ENCODE measurements around the gene KIAA1549. TPM values are rescaled to one million over a fixed set of nuclear protein-coding genes. Genes with fewer than 3 reads are reported as not detected.

Gene KIAA1549
- total and polyA plus RNA-seq, 2 of the 8 experiments (the other 6 are each of a cell fraction or from before 2014, with no cell fraction given), result 6.5 to 17.3 TPM

DNA sequence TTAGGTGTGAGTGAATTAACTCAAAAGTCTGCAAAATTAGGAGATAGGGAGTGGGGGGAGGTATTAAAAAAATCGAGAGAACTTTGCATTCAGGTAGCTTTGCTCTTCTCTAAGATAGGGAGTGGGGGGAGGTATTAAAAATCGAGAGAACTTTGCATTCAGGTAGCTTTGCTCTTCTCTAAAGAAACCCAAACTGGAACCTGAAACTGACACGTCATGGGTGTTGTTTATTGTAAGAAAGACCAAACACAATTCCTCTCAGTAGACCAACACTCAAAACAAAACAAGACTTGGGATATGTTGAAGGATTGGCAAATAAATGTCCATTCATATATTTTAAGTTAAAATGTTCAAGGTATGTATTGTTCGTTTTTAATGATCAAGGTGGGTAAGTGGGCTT, 87.9 kb downstream of the KIAA1549 start:
- H3K27me3 ChIP-seq (replicated peaks in 1 of 4; ENCODE audit: control insufficient read depth in 3 of 4, extremely low read depth in 1 of 4, insufficient read depth in 3 of 4, low read length in 3 of 4), result no peaks in the 10 kb centered on the region
- FAIRE-seq (no peak), DNase-seq (ENCODE audit: low read depth in 1 of 2, low spot score in 2 of 2) (no peak)
- no peak overlapping the region for H3K9ac ChIP-seq (replicated peaks in 1 of 4; ENCODE audit: extremely low read depth in 1 of 4, low read depth in 3 of 4, low read length in 3 of 4)
- H3K79me1 ChIP-seq (ENCODE audit: low read depth, low read length), result no peaks in the 10 kb centered on the region
- H2BK5ac ChIP-seq (ENCODE audit: low read depth, low read length), result no peak overlapping the region
- H3K18ac ChIP-seq (ENCODE audit: extremely low read depth, low read length), result no peak overlapping the region
- no peak overlapping the region for H3K27ac ChIP-seq (ENCODE audit: low read depth, low read length)
- H4K91ac ChIP-seq (replicated peaks; ENCODE audit: insufficient read length, low read length), result no peak overlapping the region
- no peaks in the 10 kb centered on the region; a peak in 2 of 7 replicates for H3K4me1 ChIP-seq (replicated peaks in 1 of 4; ENCODE audit: control insufficient read depth in 3 of 4, insufficient read depth in 4 of 4, low read length in 3 of 4)
- no peak overlapping the region for H3K4ac ChIP-seq (replicated peaks; ENCODE audit: insufficient read length, low read depth, low read length)
- POLR2A ChIA-PET (ENCODE audit: partially characterized antibody), result no interaction called here
- H4K8ac ChIP-seq (ENCODE audit: extremely low read depth, insufficient read depth, low read length), result no peak overlapping the region
- H4K20me1 ChIP-seq (replicated peaks in 1 of 2; ENCODE audit: control insufficient read depth in 1 of 2, insufficient read depth in 2 of 2, low read length in 2 of 2), result no peaks in the 10 kb centered on the region
- H3K36me3 ChIP-seq (ENCODE audit: control insufficient read depth in 2 of 4, insufficient read depth in 4 of 4, low read length in 3 of 4), result peaks cover 4 to 14% (median 9%) of the 10 kb centered on the region in 4 experiments
- no peak overlapping the region for H4K5ac ChIP-seq (ENCODE audit: insufficient read length, low read depth, low read length)
- CTCF ChIA-PET (ENCODE audit: partially characterized antibody), result no interaction called here
- no peaks in the 10 kb centered on the region for H3K9me3 ChIP-seq (ENCODE audit: insufficient read depth in 2 of 2, low read depth in 1 of 2, low read length in 1 of 2)
- no peak overlapping the region for H3K14ac ChIP-seq (ENCODE audit: insufficient read length)
- no peak overlapping the region for H2BK15ac ChIP-seq (ENCODE audit: low read length)
- H3K4me2 ChIP-seq (ENCODE audit: insufficient read depth in 1 of 2, low read depth in 2 of 2, low read length in 2 of 2), result no peak overlapping the region
- no peak overlapping the region for H2AK5ac ChIP-seq (ENCODE audit: low read depth, low read length)
- no peak overlapping the region for H3K56ac ChIP-seq (replicated peaks; ENCODE audit: insufficient read length, low read depth, low read length)
- no peak overlapping the region for H2BK120ac ChIP-seq (replicated peaks; ENCODE audit: low read depth, low read length)
- no peak overlapping the region for H3K4me3 ChIP-seq (ENCODE audit: extremely low read depth in 1 of 4, insufficient read depth in 2 of 4, low read depth in 3 of 4, low read length in 4 of 4)
- no peak overlapping the region for H3K23ac ChIP-seq (ENCODE audit: insufficient read length)
- no peak overlapping the region for H2BK20ac ChIP-seq (ENCODE audit: low read length)
- H3K23me2 ChIP-seq (ENCODE audit: low read depth, low read length), result no peaks in the 10 kb centered on the region
- H2BK12ac ChIP-seq (ENCODE audit: low read depth, low read length), result no peak overlapping the region
- 83 to 100% methylated on average over 1 to 4 of the region's 4 CpGs for WGBS, 2 experiments (ENCODE audit: extremely low coverage in 1 of 2, insufficient coverage in 1 of 2, insufficient read length in 1 of 2, insufficient replicate concordance in 2 of 2, low coverage in 1 of 2, low lambda C conversion rate in 2 of 2, missing lambda C conversion rate in 1 of 2)
- H2AFZ ChIP-seq (ENCODE audit: low read length), result no peak overlapping the region
- no peaks in the 10 kb centered on the region for H3K79me2 ChIP-seq (ENCODE audit: control insufficient read depth in 1 of 2, insufficient read depth in 2 of 2, low read length in 2 of 2)
- TF ChIP-seq, protein P1, sequence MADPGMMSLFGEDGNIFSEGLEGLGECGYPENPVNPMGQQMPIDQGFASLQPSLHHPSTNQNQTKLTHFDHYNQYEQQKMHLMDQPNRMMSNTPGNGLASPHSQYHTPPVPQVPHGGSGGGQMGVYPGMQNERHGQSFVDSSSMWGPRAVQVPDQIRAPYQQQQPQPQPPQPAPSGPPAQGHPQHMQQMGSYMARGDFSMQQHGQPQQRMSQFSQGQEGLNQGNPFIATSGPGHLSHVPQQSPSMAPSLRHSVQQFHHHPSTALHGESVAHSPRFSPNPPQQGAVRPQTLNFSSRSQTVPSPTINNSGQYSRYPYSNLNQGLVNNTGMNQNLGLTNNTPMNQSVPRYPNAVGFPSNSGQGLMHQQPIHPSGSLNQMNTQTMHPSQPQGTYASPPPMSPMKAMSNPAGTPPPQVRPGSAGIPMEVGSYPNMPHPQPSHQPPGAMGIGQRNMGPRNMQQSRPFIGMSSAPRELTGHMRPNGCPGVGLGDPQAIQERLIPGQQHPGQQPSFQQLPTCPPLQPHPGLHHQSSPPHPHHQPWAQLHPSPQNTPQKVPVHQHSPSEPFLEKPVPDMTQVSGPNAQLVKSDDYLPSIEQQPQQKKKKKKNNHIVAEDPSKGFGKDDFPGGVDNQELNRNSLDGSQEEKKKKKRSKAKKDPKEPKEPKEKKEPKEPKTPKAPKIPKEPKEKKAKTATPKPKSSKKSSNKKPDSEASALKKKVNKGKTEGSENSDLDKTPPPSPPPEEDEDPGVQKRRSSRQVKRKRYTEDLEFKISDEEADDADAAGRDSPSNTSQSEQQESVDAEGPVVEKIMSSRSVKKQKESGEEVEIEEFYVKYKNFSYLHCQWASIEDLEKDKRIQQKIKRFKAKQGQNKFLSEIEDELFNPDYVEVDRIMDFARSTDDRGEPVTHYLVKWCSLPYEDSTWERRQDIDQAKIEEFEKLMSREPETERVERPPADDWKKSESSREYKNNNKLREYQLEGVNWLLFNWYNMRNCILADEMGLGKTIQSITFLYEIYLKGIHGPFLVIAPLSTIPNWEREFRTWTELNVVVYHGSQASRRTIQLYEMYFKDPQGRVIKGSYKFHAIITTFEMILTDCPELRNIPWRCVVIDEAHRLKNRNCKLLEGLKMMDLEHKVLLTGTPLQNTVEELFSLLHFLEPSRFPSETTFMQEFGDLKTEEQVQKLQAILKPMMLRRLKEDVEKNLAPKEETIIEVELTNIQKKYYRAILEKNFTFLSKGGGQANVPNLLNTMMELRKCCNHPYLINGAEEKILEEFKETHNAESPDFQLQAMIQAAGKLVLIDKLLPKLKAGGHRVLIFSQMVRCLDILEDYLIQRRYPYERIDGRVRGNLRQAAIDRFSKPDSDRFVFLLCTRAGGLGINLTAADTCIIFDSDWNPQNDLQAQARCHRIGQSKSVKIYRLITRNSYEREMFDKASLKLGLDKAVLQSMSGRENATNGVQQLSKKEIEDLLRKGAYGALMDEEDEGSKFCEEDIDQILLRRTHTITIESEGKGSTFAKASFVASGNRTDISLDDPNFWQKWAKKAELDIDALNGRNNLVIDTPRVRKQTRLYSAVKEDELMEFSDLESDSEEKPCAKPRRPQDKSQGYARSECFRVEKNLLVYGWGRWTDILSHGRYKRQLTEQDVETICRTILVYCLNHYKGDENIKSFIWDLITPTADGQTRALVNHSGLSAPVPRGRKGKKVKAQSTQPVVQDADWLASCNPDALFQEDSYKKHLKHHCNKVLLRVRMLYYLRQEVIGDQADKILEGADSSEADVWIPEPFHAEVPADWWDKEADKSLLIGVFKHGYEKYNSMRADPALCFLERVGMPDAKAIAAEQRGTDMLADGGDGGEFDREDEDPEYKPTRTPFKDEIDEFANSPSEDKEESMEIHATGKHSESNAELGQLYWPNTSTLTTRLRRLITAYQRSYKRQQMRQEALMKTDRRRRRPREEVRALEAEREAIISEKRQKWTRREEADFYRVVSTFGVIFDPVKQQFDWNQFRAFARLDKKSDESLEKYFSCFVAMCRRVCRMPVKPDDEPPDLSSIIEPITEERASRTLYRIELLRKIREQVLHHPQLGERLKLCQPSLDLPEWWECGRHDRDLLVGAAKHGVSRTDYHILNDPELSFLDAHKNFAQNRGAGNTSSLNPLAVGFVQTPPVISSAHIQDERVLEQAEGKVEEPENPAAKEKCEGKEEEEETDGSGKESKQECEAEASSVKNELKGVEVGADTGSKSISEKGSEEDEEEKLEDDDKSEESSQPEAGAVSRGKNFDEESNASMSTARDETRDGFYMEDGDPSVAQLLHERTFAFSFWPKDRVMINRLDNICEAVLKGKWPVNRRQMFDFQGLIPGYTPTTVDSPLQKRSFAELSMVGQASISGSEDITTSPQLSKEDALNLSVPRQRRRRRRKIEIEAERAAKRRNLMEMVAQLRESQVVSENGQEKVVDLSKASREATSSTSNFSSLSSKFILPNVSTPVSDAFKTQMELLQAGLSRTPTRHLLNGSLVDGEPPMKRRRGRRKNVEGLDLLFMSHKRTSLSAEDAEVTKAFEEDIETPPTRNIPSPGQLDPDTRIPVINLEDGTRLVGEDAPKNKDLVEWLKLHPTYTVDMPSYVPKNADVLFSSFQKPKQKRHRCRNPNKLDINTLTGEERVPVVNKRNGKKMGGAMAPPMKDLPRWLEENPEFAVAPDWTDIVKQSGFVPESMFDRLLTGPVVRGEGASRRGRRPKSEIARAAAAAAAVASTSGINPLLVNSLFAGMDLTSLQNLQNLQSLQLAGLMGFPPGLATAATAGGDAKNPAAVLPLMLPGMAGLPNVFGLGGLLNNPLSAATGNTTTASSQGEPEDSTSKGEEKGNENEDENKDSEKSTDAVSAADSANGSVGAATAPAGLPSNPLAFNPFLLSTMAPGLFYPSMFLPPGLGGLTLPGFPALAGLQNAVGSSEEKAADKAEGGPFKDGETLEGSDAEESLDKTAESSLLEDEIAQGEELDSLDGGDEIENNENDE (IDR thresholded peaks at IDR 0.05; ENCODE audit: insufficient replicate concordance, low read length), result no peak

Data from H1 (cell line).